Mucosa of rectum (tissue), 2 donors: ENCODE measurements around the gene QRSL1.

Source experiments
- H3K27ac ChIP-seq, 2 donors: one replicate each; pipeline ENCODE4 v1.7.0; 2013; ENCODE audit warnings: inconsistent platforms in 2 of 2, low read depth in 2 of 2, low read length in 2 of 2
- H3K27me3 ChIP-seq, 2 donors: one replicate each; pipeline ENCODE4 v1.7.0; 2013; ENCODE audit warnings: low read length in 2 of 2; ENCODE audit not compliant: control insufficient read depth in 2 of 2, insufficient read depth in 2 of 2
- H3K36me3 ChIP-seq, 2 donors: one replicate each; pipeline ENCODE4 v1.7.0; 2013; ENCODE audit warnings: low read length in 2 of 2; ENCODE audit not compliant: control insufficient read depth in 2 of 2, insufficient read depth in 2 of 2
- H3K4me1 ChIP-seq, 2 donors: one replicate each; pipeline ENCODE4 v1.7.0; 2013; ENCODE audit warnings: low read length in 2 of 2, mild to moderate bottlenecking in 1 of 2; ENCODE audit not compliant: control insufficient read depth in 2 of 2, insufficient read depth in 2 of 2
- H3K4me3 ChIP-seq, 2 donors: one replicate each; pipeline ENCODE4 v1.7.0; 2013; ENCODE audit warnings: low read length in 2 of 2
- H3K9ac ChIP-seq, 2 donors: one replicate each; pipeline ENCODE4 v1.7.0; 2013; ENCODE audit warnings: low read length in 2 of 2, low read depth in 1 of 2, mild to moderate bottlenecking in 1 of 2
- H3K9me3 ChIP-seq, 2 donors: one replicate each; pipeline ENCODE4 v1.7.0; 2013; ENCODE audit warnings: low read length in 2 of 2; ENCODE audit not compliant: control insufficient read depth in 2 of 2
- donor health status: healthy.
- donor health status: Normal muscosa, but diverticular disease.

The QRSL1 gene

GRCh38 chr6:106612671-106613416 is 16.5 kb upstream of the QRSL1 start:
- Histone ChIP-seq H3K4me1 (no peaks in the 10 kb centered on the region), H3K4me3 (no peak overlapping the region), H3K9me3 (no peaks in the 10 kb centered on the region), H3K27ac (no peak overlapping the region), H3K36me3 (no peaks in the 10 kb centered on the region), H3K9ac (no peak overlapping the region), H3K27me3 (no peaks in the 10 kb centered on the region)

GRCh38 chr6:106613590-106613989 is 15.8 kb upstream of the QRSL1 start:
- Histone ChIP-seq H3K9ac (no peak overlapping the region), H3K9me3 (no peaks in the 10 kb centered on the region), H3K4me1 (no peaks in the 10 kb centered on the region), H3K27ac (no peak overlapping the region), H3K27me3 (no peaks in the 10 kb centered on the region), H3K36me3 (no peaks in the 10 kb centered on the region), H3K4me3 (no peak overlapping the region)

- no peaks in the 10 kb centered on the region for H3K9me3 ChIP-seq
- no peak overlapping the region for H3K27ac ChIP-seq
- H3K4me3 ChIP-seq, result no peak overlapping the region
- no peaks in the 10 kb centered on the region for H3K4me1 ChIP-seq
- no peak overlapping the region for H3K9ac ChIP-seq
- H3K27me3 ChIP-seq, result no peaks in the 10 kb centered on the region
- no peaks in the 10 kb centered on the region for H3K36me3 ChIP-seq
Observed at GRCh38 chr6:106614166-106614565, 15.2 kb upstream of the QRSL1 start.

GRCh38 chr6:106614592-106615257 is 14.7 kb upstream of the QRSL1 start:
- no peak overlapping the region for H3K4me3 ChIP-seq
- H3K36me3 ChIP-seq, result no peaks in the 10 kb centered on the region
- H3K4me1 ChIP-seq, result no peaks in the 10 kb centered on the region
- H3K27me3 ChIP-seq, result no peaks in the 10 kb centered on the region
- H3K9ac ChIP-seq, result no peak overlapping the region
- no peak overlapping the region for H3K27ac ChIP-seq
- H3K9me3 ChIP-seq, result no peaks in the 10 kb centered on the region

GRCh38 chr6:106617302-106617701 is 12.1 kb upstream of the QRSL1 start:
- H3K27me3 ChIP-seq, result no peaks in the 10 kb centered on the region
- H3K4me1 ChIP-seq, result no peaks in the 10 kb centered on the region
- H3K36me3 ChIP-seq, result peaks cover under 1% of the 10 kb centered on the region in 2 donors
- no peaks in the 10 kb centered on the region for H3K9me3 ChIP-seq
- H3K4me3 ChIP-seq, result no peak overlapping the region
- no peak overlapping the region for H3K9ac ChIP-seq
- no peak overlapping the region for H3K27ac ChIP-seq

- Histone ChIP-seq H3K4me3 (no peak overlapping the region), H3K4me1 (no peaks in the 10 kb centered on the region), H3K36me3 (peaks cover 4 to 5% of the 10 kb centered on the region in 2 donors), H3K27me3 (no peaks in the 10 kb centered on the region), H3K27ac (no peak overlapping the region), H3K9me3 (no peaks in the 10 kb centered on the region), H3K9ac (no peak overlapping the region)
Observed at GRCh38 chr6:106617857-106618256, 11.5 kb upstream of the QRSL1 start.

GRCh38 chr6:106618324-106618723 is 11.1 kb upstream of the QRSL1 start:
- no peaks in the 10 kb centered on the region for H3K27me3 ChIP-seq
- no peaks in the 10 kb centered on the region for H3K9me3 ChIP-seq
- peaks cover 4 to 5% of the 10 kb centered on the region in 2 donors for H3K36me3 ChIP-seq
- no peak overlapping the region for H3K9ac ChIP-seq
- no peak overlapping the region for H3K27ac ChIP-seq
- no peaks in the 10 kb centered on the region for H3K4me1 ChIP-seq
- no peak overlapping the region for H3K4me3 ChIP-seq

GRCh38 chr6:106619223-106619622 is 10.2 kb upstream of the QRSL1 start:
- Histone ChIP-seq H3K9me3 (no peaks in the 10 kb centered on the region), H3K27me3 (no peaks in the 10 kb centered on the region), H3K4me3 (no peak overlapping the region), H3K27ac (no peak overlapping the region), H3K4me1 (no peaks in the 10 kb centered on the region), H3K36me3 (peaks cover 4 to 5% of the 10 kb centered on the region in 2 donors), H3K9ac (no peak overlapping the region)

GRCh38 chr6:106620931-106621672 is 8.3 kb upstream of the QRSL1 start:
- Histone ChIP-seq H3K4me3 (no peak overlapping the region), H3K27me3 (no peaks in the 10 kb centered on the region), H3K9ac (no peak overlapping the region), H3K9me3 (no peaks in the 10 kb centered on the region), H3K27ac (no peak overlapping the region), H3K4me1 (no peaks in the 10 kb centered on the region), H3K36me3 (peaks cover 4 to 5% of the 10 kb centered on the region in 2 donors)

GRCh38 chr6:106622412-106622811 is 7.0 kb upstream of the QRSL1 start:
- H3K9ac ChIP-seq, result no peak overlapping the region
- H3K36me3 ChIP-seq, result peaks cover 4 to 5% of the 10 kb centered on the region in 2 donors

More at GRCh38 chr6:106622412-106622811, 7.0 kb upstream of the QRSL1 start:
- no peaks in the 10 kb centered on the region for H3K27me3 ChIP-seq
- H3K4me1 ChIP-seq, result no peaks in the 10 kb centered on the region
- no peak overlapping the region for H3K27ac ChIP-seq
- H3K4me3 ChIP-seq, result no peak overlapping the region
- H3K9me3 ChIP-seq, result no peaks in the 10 kb centered on the region
